Psoas muscle (tissue), 8 donors: ENCODE results near the gene LAMA5. TPM values are rescaled to one million over a fixed set of nuclear protein-coding genes. Genes with fewer than 3 reads are reported as not detected.
A peak's percentile ranks its signal among the peaks of the same experiment; 100 is the strongest.

ENCODE experiments used
- ATAC-seq, 4 donors: fragments of 200-7000 bp; cut with Tn5 transposase; one replicate each; pipeline ENCODE4 v1.9.1; 2020; ENCODE audit warnings: moderate library complexity in 3 of 4, mild to moderate bottlenecking in 2 of 4
- DNase-seq, 2 donors: peaks; one replicate each; pipeline ENCODE4 v3.0.0-alpha.2; 2020
- H3K27ac ChIP-seq: fragments of 200-600 bp; one replicate; pipeline ENCODE4 v1.8.0; 2022
- H3K27me3 ChIP-seq, 3 donors: fragments of 200-600 bp in 1 of 3; one replicate each; pipeline versions ENCODE4 v1.6.1 to v1.8.0; 2013 to 2022; ENCODE audit warnings: low read length in 2 of 3, mild to moderate bottlenecking in 2 of 3, moderate library complexity in 1 of 3; ENCODE audit not compliant: insufficient read depth in 3 of 3
- H3K36me3 ChIP-seq, 2 donors: fragments of 200-600 bp in 1 of 2; one replicate each; pipeline versions ENCODE4 v1.6.1 to v1.8.0; 2013 to 2022; ENCODE audit warnings: low read depth in 1 of 2, mild to moderate bottlenecking in 1 of 2, moderate library complexity in 1 of 2; ENCODE audit not compliant: insufficient read depth in 1 of 2
- H3K4me1 ChIP-seq: fragments of 200-600 bp; one replicate; pipeline ENCODE4 v1.8.0; 2022
- H3K4me3 ChIP-seq: fragments of 200-600 bp; one replicate; pipeline ENCODE4 v1.8.0; 2022; ENCODE audit warnings: mild to moderate bottlenecking
- H3K9me3 ChIP-seq: fragments of 200-600 bp; one replicate; pipeline ENCODE4 v1.8.0; 2022
- WGBS, 3 donors: extraction: QIAGEN DNeasy Blood & Tissue Kit; methylation state at CpG; one replicate each; pipeline versions ENCODE4 v1.1.6 to v1.1.7; 2013; 5-methylcytosine and 5-hydroxymethylcytosine counted together
- intact Hi-C, 2 donors: fragments of 100-400 bp; cut with DNase I; formaldehyde crosslinking; loops; one replicate each; pipeline versions ENCODE4 v1.11.0 to v1.14.2; 2022
- polyA plus RNA-seq, 3 donors: library from polyadenylated mRNA; stranded (reverse); fragments of 200-250 nt; gene quantifications; one replicate each; pipeline ENCODE4 v1.2.3, GENCODE V29; 2013
- total RNA-seq, 4 donors: library from RNA; stranded (reverse); fragmentation: NEBNext Ultra II Directional in 2 of 4; extraction: Animal tissue kit (Norgen Biotek cat#: 25700) in 2 of 4; gene quantifications; one replicate each; pipeline versions ENCODE4 v1.2.1 to v1.2.4, GENCODE V29; 2021 to 2023
- TF ChIP-seq, protein P1 (sequence below): fragments of 200-600 bp; IDR thresholded peaks from one replicate; pipeline ENCODE4 v1.8.0; 2022; ENCODE audit warnings: antibody characterized with exemption
- donor health status: healthy with polysubstance abuse.
- donor health status: DM: no; HTN: no; CAD: no; lungs with moderate emphysema.
- donor health status: Bipolar disorder and iron deficiency.
- donor health status: healthy.
- donor health status: DM: yes; HTN: yes; CAD: no.
- donor health status: DM: no; HTN: no; CAD: no.
- donor health status: DM: no; HTN: no; CAD: no.
- donor health status: DM: yes; HTN: yes; CAD: no.

The LAMA5 gene
- total and polyA plus RNA-seq, 7 donors = 14.4 to 74.6 (median 34.2) TPM

DNA sequence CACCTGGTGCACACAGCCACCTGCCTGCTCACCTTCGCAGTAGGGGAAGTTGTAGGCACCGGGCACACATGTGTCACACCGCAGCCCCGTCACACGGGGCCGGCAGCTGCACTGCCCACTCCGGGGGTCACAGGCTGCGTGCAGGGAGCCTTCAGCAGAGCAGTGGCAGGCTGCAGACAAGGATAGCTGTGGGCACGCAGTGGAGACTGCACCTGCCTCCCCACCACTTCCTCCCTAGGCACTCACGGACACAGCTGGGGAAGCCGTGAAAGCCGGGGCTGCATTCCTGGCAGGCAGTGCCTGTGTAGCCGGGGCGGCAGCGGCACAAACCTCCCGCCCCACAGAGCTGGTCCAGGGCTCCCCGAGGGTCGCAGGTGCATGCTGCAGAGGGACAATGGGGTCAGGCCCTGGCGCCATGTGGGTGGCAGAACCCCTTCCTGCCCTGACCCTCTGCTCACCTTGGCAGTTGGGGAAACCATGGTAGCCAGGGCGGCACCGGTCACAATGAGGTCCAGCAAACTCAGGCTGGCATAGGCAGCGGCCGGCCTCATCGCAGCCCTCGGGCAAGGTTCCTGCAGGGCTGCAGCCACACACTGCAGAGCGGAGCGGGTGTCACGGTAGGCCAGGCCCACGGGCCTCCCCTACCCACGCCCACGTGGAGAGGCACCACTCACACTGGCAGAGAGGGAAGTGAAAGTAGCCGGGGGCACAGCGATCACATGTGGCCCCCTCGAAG is 29.4 kb downstream of the LAMA5 start:
- DNase-seq = peak in 1 of 2 donors; percentile 10
- Histone ChIP-seq H3K27ac (no peak overlapping the region), H3K9me3 (no peaks in the 10 kb centered on the region), H3K4me1 (no peaks in the 10 kb centered on the region), H3K27me3 (no peaks in the 10 kb centered on the region), H3K4me3 (no peak overlapping the region), H3K36me3 (peaks cover 0 to 62% of the 10 kb centered on the region in 2 donors)
- peak in 1 of 4 donors; percentile 10 for ATAC-seq
- WGBS, 3 donors = 87 to 88% (median 88%) methylated on average over 30 to 34 of the region's 34 CpGs
- intact Hi-C loops = no loop called here
- TF ChIP-seq, protein P1, sequence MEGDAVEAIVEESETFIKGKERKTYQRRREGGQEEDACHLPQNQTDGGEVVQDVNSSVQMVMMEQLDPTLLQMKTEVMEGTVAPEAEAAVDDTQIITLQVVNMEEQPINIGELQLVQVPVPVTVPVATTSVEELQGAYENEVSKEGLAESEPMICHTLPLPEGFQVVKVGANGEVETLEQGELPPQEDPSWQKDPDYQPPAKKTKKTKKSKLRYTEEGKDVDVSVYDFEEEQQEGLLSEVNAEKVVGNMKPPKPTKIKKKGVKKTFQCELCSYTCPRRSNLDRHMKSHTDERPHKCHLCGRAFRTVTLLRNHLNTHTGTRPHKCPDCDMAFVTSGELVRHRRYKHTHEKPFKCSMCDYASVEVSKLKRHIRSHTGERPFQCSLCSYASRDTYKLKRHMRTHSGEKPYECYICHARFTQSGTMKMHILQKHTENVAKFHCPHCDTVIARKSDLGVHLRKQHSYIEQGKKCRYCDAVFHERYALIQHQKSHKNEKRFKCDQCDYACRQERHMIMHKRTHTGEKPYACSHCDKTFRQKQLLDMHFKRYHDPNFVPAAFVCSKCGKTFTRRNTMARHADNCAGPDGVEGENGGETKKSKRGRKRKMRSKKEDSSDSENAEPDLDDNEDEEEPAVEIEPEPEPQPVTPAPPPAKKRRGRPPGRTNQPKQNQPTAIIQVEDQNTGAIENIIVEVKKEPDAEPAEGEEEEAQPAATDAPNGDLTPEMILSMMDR = no peak

DNA sequence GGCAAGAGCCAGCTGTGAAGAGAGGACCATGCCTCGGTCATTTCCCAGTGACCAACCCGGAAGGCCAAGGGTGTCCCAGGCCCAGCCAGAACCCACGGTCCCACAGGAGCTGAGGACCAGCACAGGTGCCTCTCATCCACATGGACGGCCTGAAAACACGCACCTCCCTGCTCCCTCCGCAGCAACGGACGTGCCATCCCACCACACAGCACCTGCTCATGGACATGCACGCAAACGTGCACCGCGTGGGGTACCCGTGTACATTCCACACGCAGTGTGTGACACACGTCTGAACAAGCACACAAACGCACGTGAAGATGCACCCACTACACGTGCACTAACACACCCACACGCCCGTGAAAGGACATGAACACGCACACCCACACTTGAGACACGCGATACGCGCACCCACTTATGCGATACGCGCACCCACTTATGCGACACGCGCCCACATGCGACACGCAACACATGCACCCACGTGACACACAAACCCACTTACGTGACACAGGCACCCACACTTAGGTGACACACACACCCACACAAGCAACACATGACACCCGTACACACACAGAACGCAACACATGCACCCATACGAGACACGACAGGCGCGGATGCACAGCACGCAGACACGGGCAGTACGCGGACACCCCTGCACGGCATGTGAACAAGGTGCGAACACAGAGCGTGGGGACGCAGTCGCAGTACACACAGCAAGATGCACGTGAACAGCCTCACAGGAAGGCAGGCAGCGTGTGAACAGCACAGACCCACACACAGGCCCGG is 30.1 kb downstream of the LAMA5 start:
- WGBS, 3 donors = 93 to 95% (median 94%) methylated on average over 53 of the region's 53 CpGs
- Histone ChIP-seq H3K9me3 (no peaks in the 10 kb centered on the region), H3K27me3 (no peaks in the 10 kb centered on the region), H3K4me1 (no peaks in the 10 kb centered on the region), H3K4me3 (no peak overlapping the region), H3K27ac (no peak overlapping the region), H3K36me3 (peaks cover 0 to 70% of the 10 kb centered on the region in 2 donors)
- TF ChIP-seq, protein P1 = no peak
- DNase-seq = peak in 1 of 2 donors; percentile 12
- peak in 2 of 4 donors; percentile 5 to 11 for ATAC-seq
- intact Hi-C loops = no loop called here

DNA sequence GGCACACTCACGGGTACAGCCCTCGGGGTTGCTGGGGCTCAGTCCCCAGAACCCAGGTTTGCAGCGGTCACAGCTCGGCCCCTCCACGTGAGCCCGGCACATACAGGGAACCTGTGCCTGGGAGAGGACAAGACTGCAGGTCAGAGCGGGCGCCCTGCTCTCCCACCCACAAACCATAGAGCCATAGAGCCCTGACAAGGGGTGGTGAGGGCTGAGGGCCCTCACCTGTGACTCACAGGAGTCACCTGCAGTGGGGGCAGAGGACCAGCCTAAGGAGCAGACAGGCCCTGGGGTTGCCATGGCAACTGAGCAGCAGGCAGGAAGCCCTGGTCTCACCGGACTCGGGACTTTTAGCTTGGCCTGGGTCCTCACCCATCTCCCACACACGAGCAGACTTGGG is 30.8 kb downstream of the LAMA5 start:
- Histone ChIP-seq H3K4me1 (no peaks in the 10 kb centered on the region), H3K9me3 (no peaks in the 10 kb centered on the region), H3K27ac (no peak overlapping the region), H3K27me3 (no peaks in the 10 kb centered on the region), H3K36me3 (peaks cover 0 to 73% of the 10 kb centered on the region in 2 donors), H3K4me3 (no peak overlapping the region)
- ATAC-seq (no peak), DNase-seq (peak in 1 of 2 donors; percentile 5)
- WGBS, 3 donors = 84 to 87% (median 86%) methylated on average over 11 of the region's 11 CpGs
- TF ChIP-seq, protein P1 = no peak
- intact Hi-C loops = no loop called here

DNA sequence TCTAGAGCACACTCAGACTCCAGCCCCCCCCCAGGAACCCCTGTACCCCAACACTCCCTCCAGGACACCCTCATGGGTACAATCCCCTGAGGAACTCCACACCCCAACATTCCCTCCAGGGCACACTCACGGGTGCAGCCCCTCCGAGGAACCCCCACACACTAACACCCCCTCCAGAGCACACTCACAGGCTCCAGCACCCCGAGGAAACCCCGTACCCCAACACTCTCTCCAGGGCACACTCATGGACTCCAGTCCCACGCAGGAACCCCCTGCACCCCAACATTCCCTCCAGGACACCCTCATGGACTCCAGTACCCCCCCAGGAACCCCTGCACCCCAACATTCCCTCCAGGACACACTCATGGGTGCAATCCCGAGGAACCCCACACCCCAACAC is 31.6 kb downstream of the LAMA5 start:
- H3K36me3 ChIP-seq = peaks cover 0 to 70% of the 10 kb centered on the region in 2 donors
- 93 to 99% (median 98%) methylated on average over 6 of the region's 6 CpGs for WGBS, 3 donors
- ATAC-seq = no peak

More for the DNA sequence above, 31.6 kb downstream of the LAMA5 start:
- H3K4me3 ChIP-seq = no peak overlapping the region
- no peaks in the 10 kb centered on the region for H3K9me3 ChIP-seq
- TF ChIP-seq, protein P1 = no peak
- H3K27me3 ChIP-seq = no peaks in the 10 kb centered on the region
- intact Hi-C loops = no loop called here
- DNase-seq = peak in 1 of 2 donors; percentile 6
- H3K27ac ChIP-seq = no peak overlapping the region
- no peaks in the 10 kb centered on the region for H3K4me1 ChIP-seq
